ENCODE results near the gene SLC4A4.

Gene SLC4A4

DNA sequence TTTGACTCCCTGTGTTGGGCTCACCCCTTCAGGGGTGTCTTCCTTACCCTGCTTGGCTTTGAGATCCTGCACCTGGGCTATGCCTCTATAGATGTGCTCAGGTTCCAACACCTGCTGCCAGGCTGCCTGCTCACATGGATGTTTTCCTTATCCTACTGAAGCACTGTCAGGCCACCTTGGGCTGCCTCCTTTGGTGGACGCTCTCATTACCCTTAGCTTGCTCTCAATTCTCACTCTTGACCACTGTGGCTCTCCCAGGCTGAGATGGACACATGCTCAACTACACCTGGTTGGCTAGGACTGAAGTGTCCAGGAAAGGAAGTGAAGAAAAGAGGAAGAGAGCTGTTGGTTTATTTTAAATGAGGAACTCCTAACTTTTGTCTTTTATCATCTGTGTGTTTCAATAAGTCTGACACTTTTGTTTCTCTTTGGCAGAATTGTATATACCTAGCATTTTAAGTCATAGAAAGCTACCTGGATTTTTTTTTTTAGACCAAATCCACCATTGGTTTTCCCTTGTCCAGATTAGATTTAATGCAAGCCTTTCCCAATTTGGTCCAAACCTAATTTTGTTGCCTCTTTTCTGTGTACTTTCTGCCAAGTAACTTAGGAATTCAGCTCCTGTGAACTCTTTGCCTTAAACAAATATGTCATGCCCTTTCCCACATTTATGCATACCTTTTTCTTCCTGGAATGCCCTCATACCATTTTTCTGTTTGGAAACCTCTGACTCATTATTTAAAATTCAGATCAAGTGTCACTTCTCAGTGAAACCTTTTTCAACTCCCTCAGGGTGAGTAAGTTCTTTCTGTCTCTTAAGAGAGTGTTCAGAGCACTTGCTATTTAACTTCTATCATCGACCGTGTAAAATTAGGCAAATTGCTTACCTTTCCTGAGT, 269.2 kb downstream of the SLC4A4 start:
- no peak for DNase-seq

DNA sequence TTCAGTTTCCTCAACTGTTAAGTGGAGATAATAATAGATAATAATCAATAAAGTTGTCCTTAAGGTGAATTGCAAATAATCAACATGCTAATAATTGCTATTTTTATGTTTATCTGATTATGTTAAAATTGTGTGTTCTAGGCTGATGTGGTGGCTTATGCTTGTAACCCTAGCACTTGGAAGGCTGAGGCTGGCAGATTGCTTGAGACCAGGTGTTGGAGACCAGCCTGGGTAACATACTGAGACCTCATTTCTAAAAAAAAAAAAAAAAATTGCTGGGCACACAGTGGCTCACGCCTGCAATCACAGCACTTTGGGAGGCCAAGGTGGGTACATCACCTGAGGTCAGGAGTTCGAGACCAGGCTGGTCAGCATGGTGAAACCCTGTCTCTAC, 269.9 kb downstream of the SLC4A4 start:
- DNase-seq: no peak

DNA sequence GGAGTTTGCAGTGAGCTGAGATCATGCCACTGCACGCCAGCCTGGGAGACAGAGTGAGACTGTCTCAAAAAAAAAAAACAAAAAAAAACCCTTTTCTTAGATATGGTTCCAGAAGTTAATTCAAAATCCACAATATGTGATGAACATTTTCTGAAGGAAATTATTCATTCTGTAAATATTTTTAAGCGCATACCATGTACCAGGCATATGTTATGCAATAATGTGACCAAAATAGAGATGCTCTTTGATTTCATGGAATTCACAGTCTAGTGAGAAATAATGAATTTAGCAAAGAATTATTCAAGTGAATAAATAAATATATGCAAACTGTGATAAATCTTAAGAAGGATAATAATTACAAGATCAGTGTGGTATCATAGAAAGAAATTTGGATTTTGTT, 270.3 kb downstream of the SLC4A4 start:
- no peak for DNase-seq

DNA sequence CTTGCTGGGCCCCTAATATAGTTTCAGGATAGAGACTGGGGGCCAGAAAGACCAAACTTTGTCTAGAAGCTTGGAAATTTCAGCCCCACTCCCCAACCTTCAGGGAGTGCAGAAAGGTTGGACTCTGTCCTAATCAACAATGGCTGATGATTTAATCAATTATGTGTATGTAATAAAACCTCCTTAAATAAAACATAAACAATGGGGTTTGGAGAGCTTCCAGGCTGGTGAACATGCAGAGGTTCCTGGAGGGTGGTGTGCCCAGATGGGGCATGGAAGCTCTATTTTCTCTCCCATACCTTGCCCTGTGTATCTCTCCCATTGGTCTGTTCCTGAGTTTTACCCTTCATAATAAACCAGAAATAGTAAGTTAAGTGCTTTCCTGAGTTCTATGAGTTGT, 270.8 kb downstream of the SLC4A4 start:
- DNase-seq: no peak

DNA sequence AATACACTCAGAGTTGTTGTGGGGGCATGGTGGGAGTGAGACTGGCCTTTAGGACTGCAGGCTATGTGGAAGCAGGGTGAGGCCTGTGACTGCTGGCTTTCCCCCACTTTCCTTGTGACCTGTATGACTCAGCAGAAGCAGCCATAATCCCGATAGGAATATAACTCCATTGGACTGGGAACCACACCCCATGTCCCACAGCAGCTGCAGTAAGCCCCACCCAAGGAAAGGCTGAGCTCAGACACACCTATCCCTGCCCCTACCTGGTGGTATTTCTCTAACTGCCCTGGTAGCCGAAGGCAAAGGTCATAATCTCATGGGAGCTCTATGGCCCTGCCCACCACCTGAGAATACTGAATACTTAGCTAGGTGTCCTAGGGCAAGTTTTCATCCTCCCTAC, 275.8 kb downstream of the SLC4A4 start:
- no peak for DNase-seq

DNA sequence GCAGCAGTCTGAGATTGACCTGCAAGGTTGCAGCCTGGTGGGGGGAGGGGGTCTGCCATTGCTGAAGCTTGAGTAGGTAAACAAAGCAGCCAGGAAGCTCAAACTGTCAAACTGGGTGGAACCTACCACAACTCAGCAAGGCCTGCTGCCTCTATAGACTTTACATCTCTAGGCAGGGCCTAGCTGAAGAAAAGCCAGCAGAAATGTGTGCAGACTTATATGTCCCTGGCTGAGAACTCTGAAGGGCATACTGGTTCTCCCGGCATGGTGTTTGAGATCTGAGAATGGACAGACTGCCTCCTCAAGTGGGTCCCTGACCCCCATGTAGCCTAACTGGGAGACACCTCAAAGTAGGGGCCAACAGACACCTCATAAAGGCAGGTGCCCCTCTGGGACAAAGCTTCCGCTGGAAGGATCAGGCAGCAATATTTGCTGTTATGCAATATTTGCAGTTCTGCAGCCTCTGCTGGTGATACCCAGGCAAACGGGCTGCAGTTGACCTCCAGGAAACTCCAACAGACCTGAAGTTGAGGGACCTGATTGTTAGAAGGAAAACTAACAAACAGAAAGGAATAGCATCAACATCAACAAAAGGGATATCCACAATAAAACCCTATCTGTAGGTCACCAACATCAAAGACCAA, 277.5 kb downstream of the SLC4A4 start:
- DNase-seq: no peak
